HG02678 (cell line): Measurements from ENCODE around the gene PLEKHA5.
"Not testable (repeated sequence)": the region's sequence is repeated elsewhere in the genome, so short reads cannot be mapped to it uniquely, and the experiment has no call there.

Experiments
- ATAC-seq: cut with Tn5 transposase; IDR thresholded peaks from one replicate; pipeline ENCODE4 v1.9.1; 2021; ENCODE audit warnings: mild to moderate bottlenecking, moderate library complexity; ENCODE audit not compliant: unreplicated experiment

Gene PLEKHA5

GRCh38 chr12:19306366-19306765, 176.8 kb downstream of the PLEKHA5 start:
- ATAC-seq = no peak

GRCh38 chr12:19307451-19307850, 177.9 kb downstream of the PLEKHA5 start:
- no peak for ATAC-seq

- ATAC-seq = no peak
These were observed 181.6 kb downstream of the PLEKHA5 start for GRCh38 chr12:19311165-19311564.

GRCh38 chr12:19312637-19313036, 183.1 kb downstream of the PLEKHA5 start:
- ATAC-seq = no peak

GRCh38 chr12:19316425-19316824, 186.9 kb downstream of the PLEKHA5 start:
- ATAC-seq = no peak

GRCh38 chr12:19322376-19322775, 192.8 kb downstream of the PLEKHA5 start:
- no peak for ATAC-seq

- no peak for ATAC-seq
These were observed 194.3 kb downstream of the PLEKHA5 start for GRCh38 chr12:19323805-19324204.

GRCh38 chr12:19326102-19326501, 196.6 kb downstream of the PLEKHA5 start:
- no peak for ATAC-seq

- ATAC-seq = no peak
These were observed 202.7 kb downstream of the PLEKHA5 start for GRCh38 chr12:19332196-19332595.

- ATAC-seq = no peak
These were observed 208.9 kb downstream of the PLEKHA5 start for GRCh38 chr12:19338405-19338804.

- not testable (repeated sequence) for ATAC-seq
These were observed 221.3 kb downstream of the PLEKHA5 start for GRCh38 chr12:19350850-19351249.

GRCh38 chr12:19351346-19351745, 221.8 kb downstream of the PLEKHA5 start:
- ATAC-seq = no peak

- ATAC-seq = no peak
These were observed 240.2 kb downstream of the PLEKHA5 start for GRCh38 chr12:19369691-19370148.

- no peak for ATAC-seq
These were observed 244.1 kb downstream of the PLEKHA5 start for GRCh38 chr12:19373586-19373985.

GRCh38 chr12:19375888-19376287, 246.4 kb downstream of the PLEKHA5 start:
- no peak for ATAC-seq

GRCh38 chr12:19376691-19377090, 247.2 kb downstream of the PLEKHA5 start:
- no peak for ATAC-seq

GRCh38 chr12:19382111-19382526, 252.6 kb downstream of the PLEKHA5 start:
- peak; percentile 97 for ATAC-seq

- no peak for ATAC-seq
These were observed 253.0 kb downstream of the PLEKHA5 start for GRCh38 chr12:19382563-19382962.

- no peak for ATAC-seq
These were observed 257.6 kb downstream of the PLEKHA5 start for GRCh38 chr12:19387161-19387560.

GRCh38 chr12:19388131-19388549, 258.6 kb downstream of the PLEKHA5 start:
- ATAC-seq = no peak

- ATAC-seq = no peak
These were observed 260.6 kb downstream of the PLEKHA5 start for GRCh38 chr12:19390051-19390598.

- not testable (repeated sequence) for ATAC-seq
These were observed 263.1 kb downstream of the PLEKHA5 start for GRCh38 chr12:19392644-19393043.

GRCh38 chr12:19394385-19394784, 264.9 kb downstream of the PLEKHA5 start:
- ATAC-seq = no peak
